Lower leg skin (tissue), 4 donors: ENCODE measurements around the gene UBE2L5. TPM values are rescaled to one million over a fixed set of nuclear protein-coding genes. Genes with fewer than 3 reads are reported as not detected.
"Not testable (repeated sequence)": the region's sequence is repeated elsewhere in the genome, so short reads cannot be mapped to it uniquely, and the experiment has no call there.

Experiments used
- DNase-seq, 2 donors: peaks; one replicate each; pipeline ENCODE4 v3.0.0-alpha.2; 2019; ENCODE audit warnings: low spot score in 2 of 2
- H3K4me3 ChIP-seq: fragments of 200-600 bp; sonication (generic); 2 replicates; pipeline ENCODE4 v1.5.1; 2017; ENCODE audit warnings: mild to moderate bottlenecking, low read depth; ENCODE audit not compliant: poor library complexity, severe bottlenecking
- CTCF ChIP-seq, 3 donors: fragments of 450-650 bp; IDR thresholded peaks; one replicate each; pipeline ENCODE4 v1.5.1; 2016; ENCODE audit warnings: antibody characterized with exemption in 3 of 3, mild to moderate bottlenecking in 3 of 3, moderate library complexity in 2 of 3
- POLR2A ChIP-seq, 2 donors: fragments of 450-650 bp; IDR thresholded peaks; one replicate each; pipeline ENCODE4 v1.6.1; 2016 to 2017; ENCODE audit warnings: antibody characterized with exemption in 2 of 2, mild to moderate bottlenecking in 1 of 2, moderate library complexity in 1 of 2
- WGBS, 2 donors: methylation state at CpG; one replicate each; pipeline ENCODE4 v1.1.5; 2018; 5-methylcytosine and 5-hydroxymethylcytosine counted together
- intact Hi-C: fragments of 100-400 bp; cut with DNase I; formaldehyde crosslinking; loops from one replicate; pipeline ENCODE4 v1.15.0; 2023; ENCODE audit warnings: low total_unique reads
- total RNA-seq, 4 donors: library from RNA; depleted of rRNA; stranded (reverse); fragments of >200 nt; gene quantifications; one replicate each; pipeline ENCODE4 v1.1.0, GENCODE V29; 2016

The UBE2L5 gene
- total RNA-seq, 4 donors from 2014 or later: 0.13 to 0.20 TPM; not detected in 2

- TF ChIP-seq CTCF (IDR thresholded peaks at IDR 0.05): no peak
- WGBS, 2 donors: 18 to 37% methylated on average over 7 of the region's 7 CpGs
- no peak for DNase-seq
- intact Hi-C loops: no loop called here
- no peak overlapping the region for H3K4me3 ChIP-seq
These were observed 23.8 kb downstream of the UBE2L5 start for GRCh38 chr13:30446126-30446500.

GRCh38 chr13:30448441-30448840 is 26.1 kb downstream of the UBE2L5 start:
- DNase-seq: no peak
- TF ChIP-seq POLR2A (IDR thresholded peaks at IDR 0.05) (no peak), CTCF (IDR thresholded peaks at IDR 0.05) (no peak)
- intact Hi-C loops: no loop called here
- H3K4me3 ChIP-seq: no peak overlapping the region
- 90 to 93% methylated on average over 4 of the region's 4 CpGs for WGBS, 2 donors

GRCh38 chr13:30450066-30450465 is 27.8 kb downstream of the UBE2L5 start:
- WGBS, 2 donors: 96 to 100% methylated on average over 2 of the region's 2 CpGs
- intact Hi-C loops: no loop called here
- DNase-seq: no peak
- no peak overlapping the region for H3K4me3 ChIP-seq
- TF ChIP-seq CTCF (IDR thresholded peaks at IDR 0.05) (no peak), POLR2A (IDR thresholded peaks at IDR 0.05) (no peak)

- DNase-seq, intact Hi-C loops: not testable (repeated sequence)
- 93 to 94% methylated on average over 12 of the region's 12 CpGs for whole genome bisulfite sequencing, 2 donors
These were observed 29.2 kb downstream of the UBE2L5 start for GRCh38 chr13:30451476-30451875.

GRCh38 chr13:30453727-30454126 is 31.4 kb downstream of the UBE2L5 start:
- intact Hi-C loops: no loop called here
- 81 to 86% methylated on average over 4 of the region's 4 CpGs for WGBS, 2 donors
- DNase-seq: no peak
- no peak overlapping the region for H3K4me3 ChIP-seq
- TF ChIP-seq CTCF (IDR thresholded peaks at IDR 0.05) (no peak), POLR2A (IDR thresholded peaks at IDR 0.05) (no peak)

More at GRCh38 chr13:30451476-30451875, 29.2 kb downstream of the UBE2L5 start:
- not testable (repeated sequence) for H3K4me3 ChIP-seq

GRCh38 chr13:30454991-30455390 is 32.7 kb downstream of the UBE2L5 start:
- no peak for TF ChIP-seq CTCF (IDR thresholded peaks at IDR 0.05)
- TF ChIP-seq POLR2A (IDR thresholded peaks at IDR 0.05): no peak
- intact Hi-C loops: loop anchor here (5.0 kb wide), 1 partner anchor 683 kb away; no protein-coding TSS in a partner anchor
- 96 to 97% methylated on average over 2 of the region's 2 CpGs for WGBS, 2 donors
- no peak overlapping the region for H3K4me3 ChIP-seq
- no peak for DNase-seq
